ENCODE results near the gene TMEM119.

- TF ChIP-seq MAX (IDR thresholded peaks at IDR 0.05; ENCODE audit: low read depth) (no peak), CTCF (IDR thresholded peaks at IDR 0.05) (no peak), SIN3A (IDR thresholded peaks at IDR 0.05; ENCODE audit: borderline replicate concordance, low read depth, low read length) (no peak), REST (IDR thresholded peaks at IDR 0.05; ENCODE audit: low read depth, low read length) (no peak), USF2 (IDR thresholded peaks at IDR 0.05; ENCODE audit: borderline replicate concordance, low read depth, low read length) (no peak), ELF1 (IDR thresholded peaks at IDR 0.05) (no peak)
Observed at GRCh38 chr12:108578813-108579212, 19.1 kb downstream of the TMEM119 start.
